NT2/D1 (cell line): Measurements from ENCODE around the gene GNG12.

Source experiments
- DNase-seq: peaks from one replicate; pipeline ENCODE4 v3.0.0-alpha.2; 2011; ENCODE audit warnings: low read depth, low spot score
- H3K27me3 ChIP-seq: 2 replicates; pipeline ENCODE4 v1.6.0; 2011; ENCODE audit warnings: mild to moderate bottlenecking; ENCODE audit not compliant: insufficient read length, insufficient read depth
- H3K36me3 ChIP-seq: 2 replicates; pipeline ENCODE4 v1.6.1; 2011; ENCODE audit warnings: mild to moderate bottlenecking, low read length, mixed read lengths; ENCODE audit not compliant: insufficient read depth, insufficient read length
- H3K4me1 ChIP-seq: 2 replicates; pipeline ENCODE4 v1.5.1; 2011; ENCODE audit not compliant: insufficient read depth, insufficient read length
- H3K4me3 ChIP-seq: 2 replicates; pipeline ENCODE4 v1.5.1; 2011; ENCODE audit warnings: low read depth; ENCODE audit not compliant: insufficient read length
- H3K9ac ChIP-seq: 2 replicates; pipeline ENCODE4 v1.6.0; 2011; ENCODE audit warnings: low read depth; ENCODE audit not compliant: insufficient read length
- H3K9me3 ChIP-seq: 2 replicates; pipeline ENCODE4 v1.5.1; 2011; ENCODE audit warnings: mild to moderate bottlenecking, low read length; ENCODE audit not compliant: insufficient read depth
- SUZ12 ChIP-seq: IDR thresholded peaks from 2 replicates; pipeline ENCODE4 v1.6.1; 2011; ENCODE audit not compliant: insufficient read length, insufficient read depth; ENCODE audit errors: extremely low read depth
- YY1 ChIP-seq: IDR thresholded peaks from 2 replicates; pipeline ENCODE4 v1.6.1; 2011; ENCODE audit not compliant: insufficient read length, insufficient read depth
- ZNF274 ChIP-seq: IDR thresholded peaks from 2 replicates; pipeline ENCODE4 v1.6.1; 2011; ENCODE audit warnings: mild to moderate bottlenecking, low read depth, low read length

GNG12 gene

DNA sequence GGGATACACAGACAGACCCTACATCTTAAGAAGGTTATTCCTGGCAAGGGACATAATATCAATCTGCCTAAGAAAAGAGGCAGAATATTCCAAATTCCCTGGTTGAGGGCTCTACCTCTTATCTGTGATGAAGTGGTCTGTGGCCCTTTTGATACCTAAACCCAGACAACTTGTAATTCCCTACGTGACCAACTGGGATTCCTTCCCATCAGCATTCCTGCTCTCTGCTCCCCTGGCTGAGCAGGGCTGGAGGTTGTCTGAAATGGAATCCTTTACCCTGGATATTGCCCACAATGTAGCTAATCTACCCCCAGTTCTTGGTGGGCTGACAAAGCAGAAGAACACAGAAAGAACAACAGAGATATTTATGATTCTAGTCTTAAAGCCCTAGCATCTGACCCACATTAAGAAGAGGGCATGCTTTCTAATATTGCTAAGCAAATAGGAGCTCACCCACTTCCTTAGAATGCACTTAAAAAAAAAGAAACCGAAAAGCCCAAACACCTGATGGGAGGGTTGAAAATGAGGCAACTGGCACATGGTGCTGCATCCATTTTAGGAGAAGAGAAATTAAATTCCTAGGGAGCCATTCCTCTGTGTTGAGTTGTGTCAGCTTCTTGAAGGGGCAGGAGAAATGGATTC, 111.5 kb downstream of the GNG12 start:
- Histone ChIP-seq H3K9ac (no peak overlapping the region), H3K9me3 (no peaks in the 10 kb centered on the region), H3K36me3 (no peaks in the 10 kb centered on the region), H3K4me1 (no peaks in the 10 kb centered on the region), H3K4me3 (no peak overlapping the region), H3K27me3 (no peaks in the 10 kb centered on the region)
- no peak for DNase-seq
- TF ChIP-seq YY1 = no peak
- TF ChIP-seq ZNF274 = no peak
- TF ChIP-seq SUZ12 = no peak

GRCh38 chr1:67721112-67721511, 112.2 kb downstream of the GNG12 start:
- Histone ChIP-seq H3K4me1 (no peaks in the 10 kb centered on the region), H3K36me3 (no peaks in the 10 kb centered on the region), H3K27me3 (no peaks in the 10 kb centered on the region), H3K4me3 (no peak overlapping the region), H3K9me3 (no peaks in the 10 kb centered on the region), H3K9ac (no peak overlapping the region)
- TF ChIP-seq ZNF274 (no peak), YY1 (no peak), SUZ12 (no peak)
- DNase-seq = no peak

DNA sequence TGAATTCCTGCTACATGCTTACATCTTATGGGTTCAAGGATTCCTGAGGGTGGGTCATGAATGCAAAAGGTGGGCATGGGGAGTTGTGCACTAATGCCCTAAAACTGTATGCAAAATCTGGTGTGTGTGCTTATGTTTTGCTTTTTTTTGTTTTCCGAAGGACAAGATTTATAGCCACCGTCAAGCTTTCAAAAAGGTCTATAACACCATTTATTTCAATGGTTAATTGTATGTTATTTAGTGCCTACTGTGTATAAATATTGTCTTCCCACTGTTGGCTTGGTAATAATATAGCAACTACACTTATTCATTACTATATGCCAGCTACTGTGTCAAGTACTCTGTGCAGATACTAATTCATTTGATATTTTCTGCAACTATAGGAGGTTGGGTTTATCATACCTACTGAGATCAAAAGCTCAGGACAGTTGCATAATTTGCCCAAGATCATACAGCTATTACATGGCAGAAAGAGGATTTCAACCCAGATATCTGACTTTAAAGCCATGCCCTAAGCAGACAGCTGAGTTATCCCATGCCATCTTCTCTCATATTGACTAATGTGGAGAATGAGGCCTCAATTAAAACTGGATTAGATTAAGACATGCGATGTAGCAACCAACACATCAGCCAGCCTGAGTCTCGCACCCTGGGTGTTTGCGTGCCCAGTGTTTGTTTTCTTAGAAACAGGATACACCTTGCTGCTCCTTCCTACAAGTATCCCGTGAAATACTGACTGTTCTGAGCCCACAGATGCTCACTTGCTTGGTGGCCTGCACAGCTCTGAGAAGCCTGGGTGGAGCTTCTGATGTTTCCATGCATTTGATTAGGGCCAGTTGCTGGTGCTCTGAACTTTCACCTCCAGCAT, 113.7 kb downstream of the GNG12 start:
- Histone ChIP-seq H3K9ac (no peak overlapping the region), H3K4me1 (no peaks in the 10 kb centered on the region), H3K9me3 (no peaks in the 10 kb centered on the region), H3K27me3 (no peaks in the 10 kb centered on the region), H3K36me3 (no peaks in the 10 kb centered on the region), H3K4me3 (no peak overlapping the region)
- no peak for DNase-seq
- TF ChIP-seq SUZ12 (no peak), ZNF274 (no peak), YY1 (no peak)

DNA sequence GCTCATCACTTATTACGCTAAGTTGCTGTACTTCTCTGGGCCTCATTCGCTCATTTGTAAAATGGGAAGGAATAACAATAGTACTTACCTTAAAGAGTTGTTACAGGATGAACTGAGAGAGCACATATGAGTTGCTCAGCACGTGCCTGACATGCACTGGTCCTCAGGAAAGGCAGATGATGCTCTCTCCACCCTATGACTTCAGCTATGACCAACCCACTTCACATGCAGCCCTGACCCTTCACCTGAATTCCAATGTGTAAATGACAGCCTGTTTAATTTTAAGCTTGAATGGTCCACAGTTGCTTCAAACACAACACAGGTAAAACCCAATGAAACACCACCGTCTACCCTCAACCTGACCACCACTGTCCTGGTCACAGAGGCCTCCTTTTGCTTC, 115.4 kb downstream of the GNG12 start:
- Histone ChIP-seq H3K9me3 (no peaks in the 10 kb centered on the region), H3K27me3 (no peaks in the 10 kb centered on the region), H3K36me3 (no peaks in the 10 kb centered on the region), H3K4me1 (no peaks in the 10 kb centered on the region), H3K4me3 (no peak overlapping the region), H3K9ac (no peak overlapping the region)
- TF ChIP-seq YY1 = no peak
- TF ChIP-seq ZNF274 = no peak
- no peak for TF ChIP-seq SUZ12
- no peak for DNase-seq

DNA sequence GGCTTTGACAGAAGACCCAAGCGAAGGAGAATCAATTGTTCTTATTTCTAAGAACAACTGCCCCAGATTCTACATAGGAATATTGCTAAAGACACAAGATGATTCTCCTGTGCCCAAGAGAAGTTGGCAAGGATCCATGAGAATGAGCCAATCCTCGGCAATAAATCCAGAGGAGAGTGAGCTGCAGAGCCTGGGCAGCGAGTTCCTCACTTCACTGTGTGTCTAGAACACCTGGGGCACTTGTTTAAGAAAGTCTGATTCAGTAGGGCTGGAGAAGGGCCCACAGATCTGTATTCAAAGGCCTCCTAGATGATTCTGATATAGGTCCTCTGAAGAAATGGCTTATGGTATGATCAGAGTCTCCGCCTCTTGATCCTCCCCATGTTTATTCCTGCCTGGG, 116.5 kb downstream of the GNG12 start:
- H3K9ac ChIP-seq = no peak overlapping the region
- TF ChIP-seq YY1 = no peak
- TF ChIP-seq ZNF274 = no peak
- TF ChIP-seq SUZ12 = no peak
- H3K27me3 ChIP-seq = no peaks in the 10 kb centered on the region
- H3K9me3 ChIP-seq = no peaks in the 10 kb centered on the region
- no peak for DNase-seq
- H3K4me3 ChIP-seq = no peak overlapping the region
- no peaks in the 10 kb centered on the region for H3K4me1 ChIP-seq
- H3K36me3 ChIP-seq = no peaks in the 10 kb centered on the region

DNA sequence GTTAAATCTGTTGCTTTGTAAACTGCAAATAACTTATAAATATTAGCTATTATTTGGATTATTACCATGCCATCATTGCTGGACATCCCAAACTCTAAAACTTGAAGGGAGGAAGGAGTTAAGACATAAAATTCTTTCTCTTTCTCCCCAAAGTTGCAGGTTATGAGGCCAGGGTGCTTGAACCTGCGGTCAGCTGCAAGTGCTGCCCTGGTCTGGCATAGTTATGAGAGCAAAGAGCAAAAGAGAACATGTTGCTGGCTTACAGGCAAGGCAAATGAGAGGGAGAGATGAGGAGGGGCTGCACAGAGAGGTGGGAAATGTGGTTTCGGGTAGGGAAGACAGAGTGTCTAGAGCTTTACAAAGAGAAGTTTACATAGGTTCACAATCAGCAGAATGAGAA, 117.4 kb downstream of the GNG12 start:
- no peaks in the 10 kb centered on the region for H3K4me1 ChIP-seq
- H3K27me3 ChIP-seq = no peaks in the 10 kb centered on the region
- DNase-seq = no peak
- no peak overlapping the region for H3K9ac ChIP-seq
- no peak for TF ChIP-seq ZNF274
- no peak for TF ChIP-seq YY1
- TF ChIP-seq SUZ12 = no peak
- H3K9me3 ChIP-seq = no peaks in the 10 kb centered on the region
- H3K4me3 ChIP-seq = no peak overlapping the region
- no peaks in the 10 kb centered on the region for H3K36me3 ChIP-seq

DNA sequence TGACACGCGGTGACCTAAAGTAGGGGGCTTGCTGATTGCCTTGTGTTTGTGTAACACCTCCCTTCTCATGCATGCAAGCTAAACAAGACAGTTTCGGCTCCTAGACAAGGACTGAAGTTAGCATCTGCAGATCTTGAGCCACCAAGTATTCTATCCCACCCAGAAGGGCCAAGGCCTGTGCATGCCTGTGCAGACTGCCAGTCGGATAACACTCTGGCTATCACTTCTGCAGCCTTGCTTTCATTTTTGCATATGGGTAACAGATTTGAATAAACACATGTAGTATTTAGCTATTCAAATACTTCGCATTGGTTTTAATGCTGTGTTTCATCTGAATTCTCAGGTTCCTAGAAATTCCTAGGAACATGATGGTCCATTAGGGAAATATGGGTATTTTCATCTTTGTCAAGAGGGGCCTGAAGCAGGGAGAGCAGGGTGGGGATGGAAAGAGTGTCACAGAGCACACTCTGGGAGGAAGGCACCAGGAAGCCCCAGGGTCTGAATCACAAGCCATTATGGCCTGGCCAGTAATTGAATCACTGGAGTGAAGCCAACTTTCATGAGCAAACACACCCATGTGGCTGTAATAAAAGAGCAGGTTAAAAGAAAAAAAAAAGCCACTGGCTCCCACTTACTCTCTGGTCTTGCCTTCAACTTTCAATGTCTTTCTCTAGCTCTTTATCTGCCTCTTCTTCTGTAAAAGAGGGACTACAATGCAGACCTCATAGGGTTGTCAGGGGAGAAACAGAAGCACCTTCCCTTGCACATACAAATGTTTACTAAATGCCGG, 120.0 kb downstream of the GNG12 start:
- DNase-seq = no peak
- TF ChIP-seq SUZ12 (no peak), YY1 (no peak), ZNF274 (no peak)
- no peaks in the 10 kb centered on the region for H3K4me1 ChIP-seq
- H3K36me3 ChIP-seq = peaks cover 3% of the 10 kb centered on the region
- no peaks in the 10 kb centered on the region for H3K27me3 ChIP-seq
- no peaks in the 10 kb centered on the region for H3K9me3 ChIP-seq
- H3K4me3 ChIP-seq = no peak overlapping the region
- H3K9ac ChIP-seq = no peak overlapping the region
